ENCODE data around the gene RNF167.

- TF ChIP-seq MAZ (IDR thresholded peaks at IDR 0.05; ENCODE audit: borderline replicate concordance, low read depth, low read length) = no peak
- TF ChIP-seq MAZ (CRISPR knock-in tag; IDR thresholded peaks at IDR 0.05; ENCODE audit: low read depth) = no peak
- TF ChIP-seq POLR2AphosphoS5 (IDR thresholded peaks at IDR 0.05; ENCODE audit: low read depth, low read length) = no peak
- no peak for TF ChIP-seq RERE (CRISPR knock-in tag; IDR thresholded peaks at IDR 0.05; ENCODE audit: low read depth)
- no peak for TF ChIP-seq ZSCAN29 (CRISPR knock-in tag; conservative IDR thresholded peaks at IDR 0.05)
- no peak for TF ChIP-seq ZBTB26 (CRISPR knock-in tag; IDR thresholded peaks at IDR 0.05; ENCODE audit: borderline replicate concordance)
- TF ChIP-seq NFYB (CRISPR knock-in tag; IDR thresholded peaks at IDR 0.05) = no peak
Measured at GRCh38 chr17:4895121-4895520, 44.9 kb upstream of the RNF167 start.

All from HepG2 (cell line).